SHP77 (cell line): ENCODE data around the gene CSNK1E.

Experiments
- DNase-seq, 2 experiments: peaks; one replicate each; lab custom pipeline; 2025; lab: John Stamatoyannopoulos, UW

CSNK1E gene

GRCh38 chr22:38249803-38250642 is 67.2 kb downstream of the CSNK1E start:
- no peak for DNase-seq

- DNase-seq = no peak
Measured at GRCh38 chr22:38249301-38249700, 67.9 kb downstream of the CSNK1E start.

GRCh38 chr22:38248280-38248679 is 69.0 kb downstream of the CSNK1E start:
- no peak for DNase-seq

- no peak for DNase-seq
Measured at GRCh38 chr22:38247713-38248112, 69.5 kb downstream of the CSNK1E start.

GRCh38 chr22:38246692-38247091 is 70.5 kb downstream of the CSNK1E start:
- DNase-seq = no peak

GRCh38 chr22:38246046-38246658 is 71.1 kb downstream of the CSNK1E start:
- no peak for DNase-seq

- no peak for DNase-seq
Measured at GRCh38 chr22:38244106-38244505, 73.1 kb downstream of the CSNK1E start.

- DNase-seq = peak; percentile 90 to 95
Measured at GRCh38 chr22:38243007-38243765, 74.0 kb downstream of the CSNK1E start.

GRCh38 chr22:38240734-38241252 is 76.4 kb downstream of the CSNK1E start:
- DNase-seq = peak; percentile 28 to 77
